Activated CD4-positive, alpha-beta T cell treated with anti-CD3 and anti-CD28 coated beads, Interleukin-2, Interleukin-4, amounts not matched to agents 100 ng/mL and 50 ng/mL, durations not matched to agents 16 hours and 8 hours (primary cell): ENCODE data around the gene USP51.
A peak's percentile ranks its signal among the peaks of the same experiment; 100 is the strongest.
"Not testable (repeated sequence)": the region's sequence is repeated elsewhere in the genome, so short reads cannot be mapped to it uniquely, and the experiment has no call there.

Experiments
- DNase-seq: peaks from one replicate; pipeline ENCODE4 v3.0.0-alpha.2; 2020; ENCODE audit warnings: low spot score

Gene USP51

DNA sequence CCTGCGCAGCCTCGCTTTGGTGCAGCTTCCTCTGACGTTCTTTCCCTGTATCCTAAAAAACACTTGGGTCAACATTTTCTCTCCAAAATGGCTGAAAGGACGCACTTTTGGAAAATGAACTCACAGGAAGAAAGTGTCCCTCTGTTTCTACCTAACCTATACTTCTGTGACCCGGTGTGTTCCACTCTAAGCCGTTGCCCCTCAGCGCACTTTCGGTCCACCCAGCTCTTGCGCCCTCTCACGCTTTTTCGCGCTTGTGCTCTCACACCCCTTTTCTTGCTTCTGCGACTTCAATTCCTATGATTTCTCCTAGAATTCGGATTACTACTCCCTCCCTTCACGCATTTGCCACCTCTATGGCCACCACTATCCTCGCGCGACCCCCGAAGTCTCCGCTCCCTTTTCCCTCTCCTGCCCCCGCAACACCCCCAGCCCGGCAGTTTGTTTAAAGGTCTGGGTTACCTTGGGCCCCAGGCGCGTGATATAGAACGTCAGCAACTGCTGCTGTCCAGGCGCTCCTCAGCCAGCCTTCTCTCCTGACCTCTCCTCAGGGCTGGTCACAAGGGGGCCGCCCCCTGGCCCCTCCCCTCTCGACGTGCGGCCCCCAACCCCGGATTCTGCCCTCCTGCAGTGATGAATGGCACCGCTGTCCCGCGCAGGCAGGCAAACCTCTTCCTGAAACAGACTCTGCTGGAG is at the start of gene USP51:
Gene USP51, minus strand, starts transcription at position 535 of the 696 bp plus-strand sequence. CDS start 909 bp downstream, outside the sequence.
- DNase-seq, result no peak

DNA sequence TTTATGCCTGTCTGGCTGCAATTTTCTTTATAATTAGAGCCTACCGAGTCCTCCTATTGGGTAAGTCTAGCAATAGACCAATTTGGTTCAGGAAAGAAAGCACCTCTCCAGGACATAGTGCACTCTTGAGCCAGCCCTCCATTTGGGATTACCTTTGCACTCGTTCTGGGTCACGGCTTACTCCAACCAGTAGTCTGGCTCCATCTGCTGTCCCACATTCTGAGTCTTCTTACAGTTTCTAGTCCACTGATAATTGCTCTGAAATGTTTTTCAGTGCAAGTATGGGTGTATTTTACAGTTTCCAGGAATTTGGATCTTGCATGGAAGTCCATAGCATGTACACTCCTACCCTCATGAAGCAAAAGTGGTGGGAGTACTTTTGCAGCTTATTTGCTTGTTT is 34.8 kb upstream of the USP51 start:
- no peak for DNase-seq

DNA sequence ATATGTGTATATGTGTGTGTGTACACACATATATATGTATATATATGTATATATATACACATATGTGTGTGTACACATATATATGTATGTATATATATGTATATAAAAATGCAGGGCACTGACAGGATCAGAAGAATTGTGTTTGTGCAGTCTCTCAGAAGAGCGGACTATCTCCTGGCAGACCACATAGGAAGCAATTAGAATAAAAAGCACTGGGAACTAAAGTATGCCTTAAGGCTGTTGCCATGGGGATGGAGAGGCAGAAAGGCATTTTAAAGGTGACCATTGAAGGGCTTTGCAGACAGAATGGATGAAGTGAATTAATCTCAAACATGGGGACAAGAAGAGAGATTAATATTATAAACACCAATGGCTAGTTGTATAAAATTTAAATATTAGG is 33.7 kb upstream of the USP51 start:
- DNase-seq, result no peak

DNA sequence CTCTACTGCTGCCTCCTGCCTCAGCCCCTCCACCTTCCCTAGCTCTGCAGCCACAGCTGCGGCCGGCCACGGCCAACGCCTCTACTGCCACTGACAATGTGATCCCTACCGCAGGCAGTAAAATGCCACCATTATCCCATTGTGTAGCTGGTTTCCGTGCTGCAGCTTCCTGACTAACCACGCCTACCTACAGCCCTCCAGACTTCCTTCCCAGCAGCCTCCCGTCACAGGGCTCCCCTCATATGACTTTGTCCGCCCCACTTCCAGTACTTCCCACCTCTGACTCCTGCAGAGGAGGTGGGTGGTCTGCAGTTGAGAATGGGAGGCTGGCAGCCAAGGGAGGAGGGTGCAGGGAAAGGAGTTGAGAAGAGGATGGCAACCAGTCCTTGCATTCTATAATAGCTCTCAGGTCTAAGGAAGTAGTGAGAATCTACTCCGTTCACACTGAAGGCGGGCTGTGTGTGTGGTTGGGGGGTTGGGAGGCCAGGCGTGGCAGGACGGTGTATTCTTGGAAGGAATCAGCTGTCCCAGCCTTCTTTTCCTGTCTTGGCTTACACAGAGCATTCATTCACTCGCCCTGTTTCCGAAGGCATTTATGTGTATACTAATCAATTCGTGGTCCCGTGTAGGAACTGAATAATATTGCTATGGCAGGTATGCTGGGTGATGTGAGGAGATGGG is 33.1 kb upstream of the USP51 start:
- no peak for DNase-seq

DNA sequence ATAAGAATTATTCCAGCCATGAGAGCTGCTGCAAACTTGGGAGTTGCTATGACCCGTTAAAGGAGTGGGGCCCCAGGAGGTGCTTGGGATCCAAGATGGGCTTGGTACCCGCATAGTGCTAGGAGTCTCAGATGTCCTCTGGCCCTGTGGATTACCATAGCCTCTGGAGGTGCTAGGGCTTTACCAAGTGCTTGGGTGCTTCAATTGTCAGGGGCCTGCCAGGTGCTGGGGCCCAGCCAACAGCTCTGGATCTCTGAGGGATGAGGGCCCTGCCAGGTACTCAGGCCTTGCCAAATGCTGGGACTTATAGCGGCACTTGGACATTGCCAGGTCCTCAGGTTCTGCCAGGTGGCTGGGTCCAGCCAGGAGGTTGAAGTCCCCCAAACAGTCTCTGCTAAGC is 32.0 kb upstream of the USP51 start:
- DNase-seq, result no peak

DNA sequence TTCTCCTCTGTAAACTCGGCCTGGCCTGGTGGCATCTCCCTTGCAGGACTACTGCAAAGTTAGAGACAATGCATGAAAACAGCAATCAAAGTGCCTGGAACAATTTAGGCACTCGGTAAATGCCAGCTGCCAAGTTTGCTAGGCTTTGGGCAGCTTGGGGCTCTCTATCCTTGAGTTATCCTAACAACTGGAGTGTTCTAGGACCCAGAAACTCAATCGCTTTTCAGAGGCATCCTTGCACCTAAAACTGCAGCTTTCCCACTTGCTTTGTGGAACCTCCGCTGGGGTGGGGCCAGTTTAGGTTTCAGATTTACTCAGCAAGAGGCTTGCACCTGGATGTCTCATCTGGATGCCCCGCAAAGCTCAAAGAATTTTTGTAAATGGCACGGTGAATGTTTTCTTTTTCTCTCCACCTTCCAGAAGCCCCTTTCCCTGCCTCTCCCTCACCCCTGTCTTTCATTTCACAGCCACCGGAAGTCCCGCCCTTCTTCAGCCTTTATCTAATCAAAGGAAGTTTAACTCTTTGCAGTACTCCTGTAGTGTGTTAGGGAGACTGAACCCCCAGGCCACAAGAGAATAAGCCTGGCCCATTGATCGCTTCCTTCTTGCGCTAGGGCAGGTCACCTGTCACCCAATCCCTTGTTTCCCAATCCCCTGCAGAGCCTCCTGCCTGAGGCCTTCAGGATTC is 27.3 kb upstream of the USP51 start:
- not testable (repeated sequence) for DNase-seq

DNA sequence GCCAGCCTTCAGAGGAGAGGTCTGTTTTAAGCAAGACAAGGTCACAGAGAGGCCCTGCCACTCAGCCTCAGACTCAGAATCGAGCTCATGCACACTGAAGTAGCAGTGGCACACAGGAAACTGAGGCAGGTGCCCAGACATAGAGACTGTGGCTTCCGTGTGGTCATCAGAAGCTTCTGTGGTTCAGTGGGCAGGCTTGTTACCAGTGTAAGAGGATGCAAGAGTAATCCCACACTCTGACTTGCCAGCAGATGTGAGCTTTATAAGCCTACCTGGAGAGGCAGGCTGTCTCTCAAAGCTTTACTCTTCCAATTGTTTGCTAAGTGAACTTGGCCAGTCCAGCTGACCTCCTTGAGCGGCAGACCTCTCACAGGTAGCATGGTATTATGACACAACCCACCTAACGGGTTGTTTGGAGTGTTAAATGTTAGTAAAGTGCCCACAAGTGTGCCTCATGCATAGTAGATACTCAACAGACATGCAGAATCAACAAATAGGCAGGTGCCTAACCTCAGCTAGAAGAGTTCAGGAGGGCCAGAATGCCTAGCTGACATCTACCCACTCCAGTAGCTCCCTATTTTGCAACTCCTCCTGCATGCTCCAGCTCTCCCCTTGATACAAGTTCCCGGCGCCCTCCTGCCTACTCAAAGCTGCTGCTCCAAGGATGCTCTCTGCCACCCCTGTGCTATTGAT is 23.5 kb upstream of the USP51 start:
- not testable (repeated sequence) for DNase-seq

DNA sequence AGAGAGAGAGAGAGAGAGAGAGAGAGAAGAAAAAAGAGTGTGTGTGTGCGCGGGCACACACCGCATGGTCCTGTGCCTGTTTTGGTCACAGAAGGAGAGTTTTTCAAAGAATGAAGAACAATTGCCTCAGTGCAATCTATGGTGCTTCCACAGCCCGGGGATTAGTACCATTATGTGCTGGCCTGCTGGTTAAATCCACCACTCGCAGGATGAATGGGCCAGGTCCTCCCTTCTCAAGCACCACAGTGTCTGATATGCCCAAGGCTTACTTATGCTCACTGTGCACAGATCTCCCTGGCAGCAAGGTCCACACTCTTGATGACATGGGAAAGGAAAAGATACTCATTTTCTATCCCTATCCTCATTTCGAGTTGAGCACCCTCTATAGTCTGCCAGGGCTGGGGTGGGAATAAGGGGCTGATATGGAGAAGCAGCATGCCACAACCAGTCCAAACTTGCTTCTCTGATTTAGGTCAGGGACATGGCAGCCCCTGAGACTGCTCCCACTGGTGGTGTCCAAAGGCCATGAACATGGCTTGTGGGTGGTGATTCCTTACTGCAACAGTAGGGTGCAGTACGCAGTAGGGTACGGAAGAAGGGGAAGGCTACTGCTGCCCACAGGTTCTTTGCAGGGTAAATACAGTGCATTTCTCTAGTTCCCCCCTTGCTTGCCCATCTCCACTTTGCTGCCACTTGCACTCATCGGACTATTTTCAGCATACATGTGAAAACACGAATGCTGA is 18.9 kb upstream of the USP51 start:
- DNase-seq, result not testable (repeated sequence)

DNA sequence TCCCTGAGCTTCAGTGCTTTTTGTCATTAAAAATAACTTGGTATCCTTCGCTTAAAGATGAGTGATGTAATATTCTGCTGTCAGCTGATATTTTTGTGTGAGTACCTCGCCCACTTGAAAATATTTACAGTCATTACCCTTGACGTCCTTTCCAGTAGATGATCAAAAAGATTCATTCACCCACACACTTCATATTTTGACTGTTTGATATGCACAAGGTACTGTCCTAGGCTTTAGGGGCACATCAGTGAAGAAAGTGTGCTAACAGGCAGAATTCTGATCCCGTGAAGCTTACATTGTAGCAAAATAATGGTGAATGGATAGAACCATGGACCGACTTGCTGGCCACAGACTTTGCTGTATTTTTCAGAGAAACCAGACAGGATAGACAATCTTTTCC is 18.1 kb upstream of the USP51 start:
- not testable (repeated sequence) for DNase-seq

DNA sequence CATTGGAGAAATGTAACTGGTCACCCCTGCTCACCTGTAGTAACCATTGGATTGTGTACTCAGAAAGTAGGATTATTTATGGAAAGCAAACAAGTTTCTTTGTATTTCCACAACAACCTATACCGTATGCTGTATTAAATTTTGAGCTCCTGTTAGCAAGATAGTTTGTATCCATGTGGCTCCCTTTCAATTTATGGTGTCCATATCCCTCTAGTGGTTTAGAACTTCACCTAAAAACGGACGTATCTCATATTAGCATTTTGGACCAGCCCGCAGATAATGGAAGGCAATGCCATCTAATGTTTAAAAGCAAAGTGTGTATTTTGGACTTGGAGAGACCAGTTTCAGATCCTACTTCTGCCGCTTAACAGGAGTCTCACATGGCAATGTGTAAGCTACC is 17.4 kb upstream of the USP51 start:
- DNase-seq, result not testable (repeated sequence)

DNA sequence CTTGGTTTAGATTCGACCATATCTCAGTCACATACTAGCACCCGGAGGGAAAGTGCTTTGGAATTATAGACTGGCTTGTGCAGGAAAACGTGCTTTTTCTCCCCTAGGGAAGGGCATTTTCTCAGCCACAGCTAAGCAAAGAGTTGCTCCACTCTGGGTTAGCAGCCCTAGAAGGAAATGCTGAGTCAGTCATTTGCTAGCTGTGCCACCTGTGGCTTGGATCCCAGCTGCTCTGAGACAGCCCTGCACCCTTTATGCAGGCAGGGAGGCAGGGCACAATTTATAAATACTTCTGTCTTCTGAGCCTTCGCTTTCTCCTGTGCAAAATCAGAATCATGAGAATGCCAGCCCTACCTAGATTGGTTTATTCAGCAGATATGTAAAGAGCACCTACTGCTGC is 1.3 kb upstream of the USP51 start:
- DNase-seq, result no peak

DNA sequence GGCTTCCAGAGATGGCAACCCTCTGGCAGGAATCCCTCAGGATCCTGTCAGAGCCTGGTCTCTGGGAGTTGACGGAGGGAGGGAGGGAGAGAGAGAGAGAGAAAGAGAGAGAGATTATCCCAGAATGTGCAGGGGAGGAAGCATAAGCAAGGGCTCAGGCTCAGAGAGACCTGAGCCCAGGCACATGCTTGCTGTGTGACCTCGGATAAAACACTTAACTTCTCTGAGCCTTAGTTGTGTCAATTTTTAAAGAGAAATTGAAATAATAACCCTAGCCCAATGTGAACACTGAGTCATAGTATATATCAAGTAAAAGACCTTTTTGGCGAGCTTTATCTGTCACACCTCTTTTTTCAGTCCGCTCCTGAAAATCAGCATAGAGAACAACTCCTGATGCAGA is 473 bp upstream of the USP51 start:
- DNase-seq, result no peak

DNA sequence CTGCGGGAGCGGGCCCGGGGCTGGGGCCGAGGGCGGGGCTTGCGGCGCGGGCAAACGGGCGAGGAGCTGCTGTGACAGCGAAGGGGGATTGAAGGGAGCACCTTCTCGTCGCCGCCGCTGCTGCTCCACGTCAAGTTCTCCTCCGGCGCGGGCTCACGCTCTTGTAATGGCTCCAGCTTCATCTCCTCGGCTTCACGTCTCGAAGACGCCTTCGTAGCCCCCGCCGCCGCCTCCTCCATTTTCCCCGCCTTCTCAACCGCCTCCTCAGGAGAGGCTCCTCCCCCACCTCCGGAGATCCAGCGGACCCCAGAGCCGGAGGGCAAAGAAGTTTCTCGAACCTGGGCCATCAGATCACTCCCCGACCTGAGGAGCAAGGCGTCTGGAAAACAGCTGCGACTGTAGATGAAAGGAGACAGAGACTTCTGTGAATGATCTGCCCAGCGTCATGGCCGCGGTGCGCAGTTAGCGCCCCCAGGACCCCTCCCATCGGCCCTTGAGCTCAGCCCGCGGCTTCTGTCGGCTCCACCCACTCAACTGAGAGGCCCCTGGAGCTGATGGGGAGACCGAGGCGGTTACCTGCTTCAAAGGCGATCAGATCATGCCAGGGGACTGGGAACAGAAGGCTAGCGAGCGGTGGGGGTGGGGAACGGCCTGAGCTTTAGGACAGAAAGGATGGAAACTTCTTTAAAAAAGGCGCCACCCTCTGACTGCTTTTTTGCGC is 895 bp downstream of the USP51 start:
- peak; percentile 47 for DNase-seq

DNA sequence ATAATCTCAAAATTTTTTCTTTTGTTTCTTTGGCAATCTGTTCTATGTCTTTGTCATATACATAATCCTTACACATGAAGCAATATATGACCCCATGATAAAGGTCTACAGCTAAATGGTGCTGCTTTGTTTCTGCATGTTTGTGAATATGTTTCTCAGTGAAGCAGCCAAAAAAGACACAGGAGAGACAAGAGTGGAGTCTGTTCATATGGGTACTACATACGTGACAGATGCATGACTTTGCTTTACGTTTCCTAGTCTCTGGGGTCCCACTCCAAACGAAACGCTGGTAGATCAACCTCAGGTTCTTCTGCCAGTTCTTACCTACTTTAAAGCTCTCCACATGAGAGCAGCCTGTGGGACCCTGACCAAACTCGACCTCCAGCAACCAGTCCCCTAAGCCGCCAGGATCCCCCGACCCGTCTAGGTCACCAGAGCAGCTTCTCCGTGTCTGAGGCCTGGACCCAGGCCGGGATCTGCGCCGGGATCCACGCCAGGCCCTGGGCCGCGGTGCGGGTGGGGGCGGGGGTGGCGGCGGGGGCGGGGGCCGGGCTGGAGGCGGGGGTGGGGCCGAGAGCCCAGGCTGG is 1.5 kb downstream of the USP51 start:
- DNase-seq, result no peak

DNA sequence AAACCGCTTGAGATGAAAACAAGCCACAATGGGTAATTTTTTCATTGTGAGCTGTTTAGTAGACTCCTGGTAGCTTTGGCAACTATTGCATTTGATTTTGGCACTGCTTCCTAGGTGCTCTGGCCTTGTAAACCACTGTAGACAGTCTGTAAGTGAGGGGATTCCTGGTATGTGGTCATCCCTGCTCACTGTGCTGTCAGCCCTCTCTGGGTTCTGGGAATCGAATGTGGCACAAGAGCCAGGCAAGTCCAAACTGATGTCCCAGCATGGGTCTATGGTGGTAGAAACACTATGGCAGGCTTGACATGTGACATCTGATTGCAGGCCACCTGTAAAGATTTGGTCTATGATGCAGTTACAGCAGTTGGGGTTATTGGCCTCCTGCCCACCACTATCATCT is 2.5 kb downstream of the USP51 start:
- no peak for DNase-seq

DNA sequence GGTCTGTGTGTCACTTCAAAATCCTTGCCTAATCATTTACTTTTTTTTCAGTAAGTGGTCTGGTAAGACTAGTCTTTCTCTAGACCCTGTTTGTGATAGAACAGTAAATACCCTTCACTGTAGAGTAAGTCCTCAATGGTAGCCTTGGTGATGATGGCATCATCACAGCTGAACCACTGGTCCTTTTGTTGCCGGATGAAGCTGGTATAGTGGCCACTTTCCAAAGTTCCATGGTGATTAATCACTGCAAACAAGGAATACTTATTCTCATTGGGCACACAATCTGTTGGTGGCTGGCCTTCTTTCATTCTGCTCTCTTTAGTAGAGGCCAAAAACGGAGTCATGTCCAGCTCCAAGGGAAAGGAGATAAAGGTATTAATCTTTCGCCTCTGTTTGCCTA is 2.9 kb downstream of the USP51 start:
- no peak for DNase-seq

DNA sequence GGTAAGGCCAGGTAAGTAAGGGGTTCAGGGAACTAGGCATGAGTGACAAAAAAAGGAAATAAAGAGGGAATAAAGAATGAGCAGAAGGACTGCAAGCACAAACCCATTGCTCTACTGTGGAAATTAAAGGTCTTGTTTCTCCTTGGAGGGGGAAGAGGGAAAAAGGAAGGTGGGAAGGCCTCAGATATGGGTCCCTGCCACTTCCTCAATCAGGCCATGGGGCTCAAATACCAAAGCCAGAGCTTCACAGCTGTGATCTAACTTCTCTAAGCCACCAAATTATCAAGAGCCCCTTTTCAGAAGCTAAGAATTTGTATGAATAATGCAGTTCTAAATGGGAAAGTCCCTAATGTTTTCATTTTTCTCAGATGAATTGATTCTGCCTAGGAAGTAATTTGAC is 4.7 kb downstream of the USP51 start:
- no peak for DNase-seq

DNA sequence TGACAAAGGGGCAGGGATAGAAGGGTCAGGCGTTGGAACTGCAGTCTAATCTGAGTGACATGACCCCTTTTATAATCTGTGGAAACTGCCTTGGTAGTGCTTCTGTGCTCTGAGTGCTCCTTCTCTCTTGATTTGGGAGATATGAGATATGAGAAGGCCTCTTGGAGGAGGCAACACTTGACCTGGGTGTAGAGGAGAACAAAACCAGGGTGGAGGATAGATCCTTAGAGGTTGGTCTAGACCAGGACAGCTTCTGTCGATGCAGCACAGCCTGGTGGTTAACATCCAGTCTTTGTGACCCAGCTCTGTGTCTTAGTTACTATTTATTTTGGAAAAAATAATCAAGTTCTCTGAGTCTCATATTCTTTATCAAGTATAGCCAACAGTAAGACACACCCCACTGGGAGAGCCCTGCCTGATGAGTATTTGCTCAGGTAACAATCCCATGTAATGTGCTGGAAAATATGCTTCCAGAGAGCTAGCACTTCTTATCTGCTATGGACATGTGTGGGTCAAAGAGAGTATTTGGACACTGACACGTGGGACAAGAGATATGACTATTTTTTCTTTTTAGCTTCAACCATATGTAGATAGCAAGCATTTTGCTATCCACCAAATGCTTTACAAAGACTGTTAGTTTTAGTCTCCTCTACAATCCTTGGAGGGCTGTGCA is 9.1 kb downstream of the USP51 start:
- no peak for DNase-seq

DNA sequence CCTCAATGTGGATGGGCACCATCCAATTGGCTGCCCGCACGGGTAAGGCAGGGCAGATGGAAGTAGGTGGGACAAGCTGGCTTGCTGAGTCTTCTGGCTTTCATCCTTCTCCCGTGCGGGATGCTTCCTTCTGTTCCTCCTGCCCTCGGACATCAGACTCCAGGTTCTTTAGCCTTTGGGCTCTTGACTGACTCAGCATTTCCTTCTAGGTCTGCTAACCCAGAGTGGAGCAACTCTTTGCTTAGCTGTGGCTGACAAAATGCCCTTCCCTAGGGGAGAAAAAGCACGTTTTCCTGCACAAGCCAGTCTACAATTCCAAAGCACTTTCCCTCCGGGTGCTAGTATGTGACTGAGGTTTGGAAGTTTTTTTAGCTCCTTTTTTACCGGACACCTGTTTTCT is 9.7 kb downstream of the USP51 start:
- DNase-seq, result not testable (repeated sequence)

DNA sequence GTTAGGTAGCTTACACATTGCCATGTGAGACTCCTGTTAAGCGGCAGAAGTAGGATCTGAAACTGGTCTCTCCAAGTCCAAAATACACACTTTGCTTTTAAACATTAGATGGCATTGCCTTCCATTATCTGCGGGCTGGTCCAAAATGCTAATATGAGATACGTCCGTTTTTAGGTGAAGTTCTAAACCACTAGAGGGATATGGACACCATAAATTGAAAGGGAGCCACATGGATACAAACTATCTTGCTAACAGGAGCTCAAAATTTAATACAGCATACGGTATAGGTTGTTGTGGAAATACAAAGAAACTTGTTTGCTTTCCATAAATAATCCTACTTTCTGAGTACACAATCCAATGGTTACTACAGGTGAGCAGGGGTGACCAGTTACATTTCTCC is 23.9 kb downstream of the USP51 start:
- DNase-seq, result not testable (repeated sequence)
